Upper lobe of right lung (tissue), 1 donor: ENCODE results near the gene KRTAP10-9. TPM values are rescaled to one million over a fixed set of nuclear protein-coding genes. Genes with fewer than 3 reads are reported as not detected.

Source experiments
- ATAC-seq: fragments of 200-7000 bp; cut with Tn5 transposase; one replicate; pipeline ENCODE4 v1.9.1; 2020; ENCODE audit warnings: mild to moderate bottlenecking, moderate library complexity
- DNase-seq: peaks from one replicate; pipeline ENCODE4 v3.0.0-alpha.2; 2020
- H3K27ac ChIP-seq: fragments of 200-600 bp; one replicate; pipeline ENCODE4 v1.8.0; 2022
- H3K27me3 ChIP-seq: fragments of 200-600 bp; one replicate; pipeline ENCODE4 v1.8.0; 2022; ENCODE audit warnings: mild to moderate bottlenecking
- H3K36me3 ChIP-seq: fragments of 200-600 bp; one replicate; pipeline ENCODE4 v1.8.0; 2022
- H3K4me1 ChIP-seq: fragments of 200-600 bp; one replicate; pipeline ENCODE4 v1.8.0; 2022
- H3K4me3 ChIP-seq: fragments of 200-600 bp; one replicate; pipeline ENCODE4 v1.8.0; 2022; ENCODE audit warnings: mild to moderate bottlenecking
- H3K9me3 ChIP-seq: fragments of 200-600 bp; one replicate; pipeline ENCODE4 v1.8.0; 2022
- intact Hi-C: fragments of 100-400 bp; cut with DNase I; formaldehyde crosslinking; loops from one replicate; pipeline ENCODE4 v1.11.0; 2022
- total RNA-seq: library from RNA; stranded (reverse); fragmentation: NEBNext Ultra II Directional; extraction: Animal tissue kit (Norgen Biotek cat#: 25700); gene quantifications from one replicate; pipeline ENCODE4 v1.2.1, GENCODE V29; 2021
- TF ChIP-seq, protein P1 (sequence below): fragments of 200-600 bp; IDR thresholded peaks from one replicate; pipeline ENCODE4 v1.8.0; 2022; ENCODE audit warnings: antibody characterized with exemption
- donor health status: DM: no; HTN: yes; CAD: no; lungs with severe emphysema.

Gene KRTAP10-9
- total RNA-seq, 1 donor from 2014 or later: not detected

DNA sequence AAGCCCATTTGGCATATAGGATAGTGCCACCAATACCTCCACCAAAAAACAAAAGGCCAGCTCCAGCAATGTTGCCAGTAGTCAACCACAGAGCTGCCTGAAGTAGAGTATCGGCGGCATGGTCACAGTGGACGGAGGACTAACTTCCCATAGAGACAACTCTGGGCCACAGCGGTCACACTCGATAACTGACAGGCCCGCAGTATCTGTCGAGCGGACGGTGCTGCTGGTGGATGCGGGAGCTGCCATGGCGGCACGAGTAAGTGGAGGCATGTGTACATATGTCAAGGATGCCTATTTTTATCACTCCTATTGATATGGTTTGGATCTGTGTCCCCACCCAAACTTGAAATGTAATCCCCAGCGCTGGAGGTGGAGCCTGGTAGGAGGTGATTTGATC, 51.0 kb downstream of the KRTAP10-9 start:
- TF ChIP-seq, protein P1, sequence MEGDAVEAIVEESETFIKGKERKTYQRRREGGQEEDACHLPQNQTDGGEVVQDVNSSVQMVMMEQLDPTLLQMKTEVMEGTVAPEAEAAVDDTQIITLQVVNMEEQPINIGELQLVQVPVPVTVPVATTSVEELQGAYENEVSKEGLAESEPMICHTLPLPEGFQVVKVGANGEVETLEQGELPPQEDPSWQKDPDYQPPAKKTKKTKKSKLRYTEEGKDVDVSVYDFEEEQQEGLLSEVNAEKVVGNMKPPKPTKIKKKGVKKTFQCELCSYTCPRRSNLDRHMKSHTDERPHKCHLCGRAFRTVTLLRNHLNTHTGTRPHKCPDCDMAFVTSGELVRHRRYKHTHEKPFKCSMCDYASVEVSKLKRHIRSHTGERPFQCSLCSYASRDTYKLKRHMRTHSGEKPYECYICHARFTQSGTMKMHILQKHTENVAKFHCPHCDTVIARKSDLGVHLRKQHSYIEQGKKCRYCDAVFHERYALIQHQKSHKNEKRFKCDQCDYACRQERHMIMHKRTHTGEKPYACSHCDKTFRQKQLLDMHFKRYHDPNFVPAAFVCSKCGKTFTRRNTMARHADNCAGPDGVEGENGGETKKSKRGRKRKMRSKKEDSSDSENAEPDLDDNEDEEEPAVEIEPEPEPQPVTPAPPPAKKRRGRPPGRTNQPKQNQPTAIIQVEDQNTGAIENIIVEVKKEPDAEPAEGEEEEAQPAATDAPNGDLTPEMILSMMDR: no peak
- no peaks in the 10 kb centered on the region for H3K4me1 ChIP-seq
- ATAC-seq (no peak), DNase-seq (no peak)
- H3K9me3 ChIP-seq: no peaks in the 10 kb centered on the region
- no peak overlapping the region for H3K27ac ChIP-seq
- intact Hi-C loops: no loop called here
- H3K27me3 ChIP-seq: peaks cover 5% of the 10 kb centered on the region
- H3K36me3 ChIP-seq: no peaks in the 10 kb centered on the region
- H3K4me3 ChIP-seq: no peak overlapping the region

Other genes starting within 250 kb of the KRTAP10-9 start
- gene LRRC3, start 171.6 kb upstream of the KRTAP10-9 start, total RNA-seq: 3.6 TPM
- not detected for gene KRTAP10-1, start 86.9 kb upstream of the KRTAP10-9 start, total RNA-seq
- not detected for gene KRTAP10-2, start 75.6 kb upstream of the KRTAP10-9 start, total RNA-seq
- gene KRTAP10-3, start 68.3 kb upstream of the KRTAP10-9 start, total RNA-seq: not detected
- not detected for gene KRTAP10-4, start 53.4 kb upstream of the KRTAP10-9 start, total RNA-seq
- not detected for gene KRTAP10-5, start 46.5 kb upstream of the KRTAP10-9 start, total RNA-seq
- gene KRTAP10-6, start 34.6 kb upstream of the KRTAP10-9 start, total RNA-seq: not detected
- gene KRTAP10-7, start 26.5 kb upstream of the KRTAP10-9 start, total RNA-seq: not detected
- not detected for gene KRTAP10-8, start 15.0 kb upstream of the KRTAP10-9 start, total RNA-seq
- gene KRTAP10-10, start 10.3 kb downstream of the KRTAP10-9 start, total RNA-seq: not detected
- not detected for gene KRTAP10-11, start 19.3 kb downstream of the KRTAP10-9 start, total RNA-seq
- gene KRTAP12-4, start 27.6 kb downstream of the KRTAP10-9 start, total RNA-seq: not detected
- gene KRTAP12-3, start 30.8 kb downstream of the KRTAP10-9 start, total RNA-seq: not detected
- gene KRTAP12-2, start 39.8 kb downstream of the KRTAP10-9 start, total RNA-seq: not detected
- gene KRTAP12-1, start 55.1 kb downstream of the KRTAP10-9 start, total RNA-seq: not detected
- not detected for gene KRTAP10-12, start 70.1 kb downstream of the KRTAP10-9 start, total RNA-seq
- 0.23 TPM for gene TSPEAR, start 84.5 kb downstream of the KRTAP10-9 start, total RNA-seq
- 78.8 TPM for gene UBE2G2, start 174.7 kb downstream of the KRTAP10-9 start, total RNA-seq
- 85.0 TPM for gene SUMO3, start 191.0 kb downstream of the KRTAP10-9 start, total RNA-seq
- gene PTTG1IP, start 246.6 kb downstream of the KRTAP10-9 start, total RNA-seq: 244 TPM